Superior temporal gyrus (tissue), 1 donor: Measurements from ENCODE around the gene DBX2.
A peak's percentile ranks its signal among the peaks of the same experiment; 100 is the strongest.
"Not testable (repeated sequence)": the region's sequence is repeated elsewhere in the genome, so short reads cannot be mapped to it uniquely, and the experiment has no call there.

ENCODE experiments used
- DNase-seq: peaks from one replicate; pipeline ENCODE4 v3.0.0-alpha.2; 2016; ENCODE audit errors: extremely low spot score

DBX2 gene

DNA sequence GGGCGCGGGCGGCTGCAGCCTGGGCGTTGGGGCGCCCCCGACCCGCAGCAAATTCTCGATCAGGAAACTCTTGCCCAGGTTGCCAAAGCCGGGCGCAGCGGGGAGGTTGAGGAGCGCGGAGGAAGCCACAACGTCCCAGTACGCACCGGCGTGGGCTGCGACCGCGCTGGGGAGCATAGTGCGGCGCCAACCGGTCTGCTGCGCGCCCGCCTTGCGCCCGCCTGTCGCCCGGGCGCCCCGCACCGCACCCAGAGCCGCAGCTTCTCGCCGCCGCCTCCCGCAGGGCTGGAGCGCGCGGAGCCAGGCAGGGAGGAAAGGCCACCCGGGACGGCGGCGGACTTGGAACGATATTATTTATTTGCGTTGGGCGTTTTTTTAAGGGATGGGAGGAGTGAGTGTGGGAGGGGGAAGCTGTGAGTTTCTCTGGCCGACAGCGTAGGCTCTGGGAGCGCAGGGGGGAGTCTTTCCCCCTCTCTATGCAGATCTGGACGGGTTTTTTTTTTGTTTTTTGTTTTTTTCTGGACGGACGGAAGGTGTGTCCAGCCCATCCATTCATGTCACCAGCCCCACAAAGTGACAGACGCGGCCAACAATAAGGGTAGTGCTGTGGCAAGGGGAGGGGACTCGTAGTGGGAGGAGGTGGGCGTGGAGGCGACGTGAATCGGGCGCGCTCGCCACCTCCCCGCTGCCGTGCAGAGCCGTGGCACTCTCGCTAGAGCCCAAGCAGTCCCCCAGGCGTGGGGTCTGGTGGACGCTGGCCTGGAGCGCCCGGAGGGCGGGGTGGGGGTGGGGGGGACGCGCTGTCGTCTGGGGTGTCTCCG, at the start of gene DBX2:
DBX2 (minus strand) TSS at position 349 of the 821 bp plus-strand sequence; CDS start at position 177, 172 bp downstream.
- DNase-seq = no peak

DNA sequence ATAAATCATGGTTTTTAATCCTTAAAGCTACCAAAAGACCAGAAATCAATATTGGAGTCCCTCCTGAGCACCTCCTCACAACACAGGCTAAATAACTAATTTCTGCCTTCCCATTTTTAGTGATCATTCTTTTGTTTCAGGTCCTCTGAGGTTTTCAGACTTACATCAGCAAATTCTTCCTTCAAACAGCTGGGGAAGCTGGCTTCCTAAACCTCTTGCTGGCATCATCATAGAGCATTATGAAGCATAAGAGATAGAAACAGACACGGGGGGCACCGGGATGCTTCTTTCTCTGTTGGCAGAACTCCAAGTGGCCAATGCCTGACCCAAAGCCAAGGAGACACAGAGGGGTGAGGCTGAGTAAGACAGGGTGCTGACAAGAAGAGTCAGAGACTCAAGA, 47.9 kb upstream of the DBX2 start:
- DNase-seq = no peak

DNA sequence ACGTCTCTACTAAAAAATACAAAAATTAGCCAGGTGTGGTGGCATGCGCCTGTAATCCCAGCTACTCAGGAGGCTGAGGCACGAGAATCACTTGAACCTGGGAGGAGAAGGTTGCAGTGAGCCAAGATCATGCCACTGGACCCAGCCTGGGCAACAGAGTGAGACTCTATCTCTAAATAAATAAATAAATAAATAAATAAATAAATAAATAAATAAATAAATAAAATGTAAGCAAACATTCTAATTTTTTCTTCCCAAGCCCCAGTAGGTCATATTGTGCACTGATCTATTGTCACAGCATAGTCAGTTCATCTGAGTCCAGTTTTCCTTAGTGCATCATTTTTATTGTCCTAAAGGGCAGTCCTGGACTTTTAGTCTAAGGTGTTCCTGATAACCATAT, 44.5 kb upstream of the DBX2 start:
- not testable (repeated sequence) for DNase-seq

DNA sequence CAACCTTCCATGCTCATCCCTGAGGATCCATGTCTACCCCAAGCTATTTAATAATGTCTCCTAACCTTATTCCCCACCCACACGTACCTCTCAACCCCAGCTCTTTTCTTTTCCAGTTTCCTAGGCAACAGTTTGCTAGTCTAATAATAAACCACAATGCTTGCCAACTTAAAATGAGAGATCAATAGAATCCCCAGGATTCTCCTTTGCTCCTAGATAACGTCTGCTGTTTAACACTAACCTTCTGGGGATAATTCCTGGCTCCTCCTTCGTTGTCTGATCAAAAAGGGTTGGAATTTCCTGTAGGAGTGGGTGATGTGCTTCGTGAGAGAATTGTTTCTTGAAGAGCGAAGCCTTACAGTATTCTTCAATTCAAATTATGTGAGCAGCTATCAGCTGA, 42.2 kb upstream of the DBX2 start:
- DNase-seq = no peak

DNA sequence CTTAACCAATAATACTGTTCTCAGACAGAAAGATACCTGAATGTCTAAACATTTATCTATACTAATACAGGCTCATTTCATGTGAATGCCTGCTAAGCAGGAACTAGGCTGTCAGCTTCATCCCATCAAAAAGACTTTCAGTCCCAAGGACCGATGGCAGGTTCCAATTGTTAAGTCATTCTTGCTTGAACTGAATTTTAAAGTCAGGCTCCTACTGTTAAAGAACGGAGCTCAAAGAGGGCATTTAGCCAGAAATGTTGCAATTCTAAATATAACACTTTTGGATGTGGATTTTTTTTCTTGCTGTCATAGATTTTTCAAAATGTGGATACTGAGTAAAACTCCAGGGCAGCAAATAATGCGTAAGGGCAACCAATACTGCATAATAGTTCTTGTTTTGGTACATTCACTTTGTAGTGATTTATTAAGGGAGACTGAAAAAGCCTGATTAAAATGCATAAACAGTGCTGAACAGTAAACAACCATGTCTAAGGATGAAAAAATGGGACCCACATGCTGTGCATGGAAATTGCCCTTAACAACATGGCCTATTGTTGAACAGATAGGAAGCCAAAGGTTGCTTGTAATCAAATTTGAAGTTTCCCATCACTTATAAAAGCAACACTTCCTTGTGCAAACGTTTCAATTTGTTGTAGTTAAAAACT, 38.6 kb upstream of the DBX2 start:
- no peak for DNase-seq

DNA sequence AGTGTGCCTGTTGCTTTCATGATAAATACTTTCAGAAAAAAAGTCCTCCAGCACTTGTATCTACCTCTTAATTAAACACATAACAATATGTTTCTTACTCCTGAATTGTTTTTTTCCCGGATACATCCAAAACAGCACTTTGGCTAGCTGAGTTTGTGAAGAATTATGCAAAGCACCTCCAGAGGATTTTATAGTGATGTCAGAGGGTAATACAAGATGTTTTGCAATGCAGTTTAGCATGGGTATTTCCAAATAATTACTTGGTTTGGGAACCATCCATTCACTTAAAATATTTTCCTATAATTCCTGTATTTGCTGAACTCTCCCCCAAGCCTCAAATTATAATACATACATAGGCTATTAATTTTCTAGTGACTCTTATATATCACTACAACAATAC, 37.7 kb upstream of the DBX2 start:
- DNase-seq = no peak

DNA sequence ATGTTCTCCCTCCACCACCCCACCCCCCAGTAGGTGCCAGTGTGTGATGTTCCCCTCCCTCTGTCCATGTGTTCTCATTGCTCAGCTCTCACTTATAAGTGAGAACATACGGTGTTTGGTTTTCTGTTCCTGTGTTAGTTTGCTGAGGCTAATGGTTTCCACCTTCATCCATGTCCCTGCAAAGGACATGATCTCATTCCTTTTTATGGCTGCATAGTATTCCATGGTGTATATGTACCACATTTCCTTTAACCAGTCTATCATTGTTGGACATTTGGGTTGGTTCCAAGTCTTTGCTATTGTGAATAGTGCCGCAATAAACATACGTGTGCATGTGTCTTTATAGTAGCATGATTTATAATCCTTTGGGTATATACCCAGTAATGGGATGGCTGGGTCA, 33.3 kb upstream of the DBX2 start:
- not testable (repeated sequence) for DNase-seq

DNA sequence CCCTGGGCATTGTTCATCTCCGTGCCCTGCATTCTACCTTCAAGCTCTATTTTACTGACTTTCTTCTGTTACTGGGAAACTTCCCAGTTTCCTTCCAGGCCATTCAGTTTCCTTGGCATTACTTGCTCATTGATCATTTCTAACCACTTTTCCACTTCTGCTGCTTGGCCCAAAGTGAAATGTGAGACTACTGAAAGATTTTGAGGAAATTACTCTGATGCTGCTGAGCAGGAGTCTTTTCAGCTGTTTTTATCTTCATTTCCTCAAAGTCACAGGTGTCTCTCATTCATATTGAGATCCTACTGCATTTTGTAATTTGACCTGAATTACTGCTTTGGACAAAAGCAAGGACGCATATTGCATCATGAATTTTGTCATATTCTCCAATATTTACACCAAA, 26.4 kb upstream of the DBX2 start:
- no peak for DNase-seq

DNA sequence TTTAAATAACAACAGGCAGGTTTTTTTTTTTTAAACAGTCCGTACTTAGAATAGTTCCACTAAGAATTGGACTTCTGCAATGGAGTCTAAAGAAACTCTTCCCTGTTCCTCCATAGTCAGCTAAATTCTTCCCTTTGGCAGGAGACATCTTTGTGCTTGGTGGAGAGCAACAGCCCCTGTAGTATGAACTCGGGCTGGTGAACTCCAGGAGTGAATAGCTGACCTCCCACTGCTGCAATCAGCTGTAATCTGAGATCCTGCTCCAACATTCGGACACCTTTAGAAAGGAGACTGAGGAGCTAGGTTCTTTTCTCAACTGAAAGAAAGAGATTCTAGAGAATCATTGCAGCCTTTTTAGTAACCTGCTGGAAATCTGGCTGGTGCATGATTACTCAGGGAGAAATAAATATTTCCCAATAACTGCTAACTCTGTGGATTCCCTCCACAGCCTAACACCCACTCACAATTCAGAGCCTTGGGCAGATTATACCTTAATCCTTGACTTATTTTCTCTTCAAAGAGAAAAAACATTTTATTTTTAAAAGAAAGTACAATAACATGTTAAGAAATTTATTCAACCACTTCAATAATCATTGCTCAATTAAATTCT, 25.6 kb upstream of the DBX2 start:
- no peak for DNase-seq

DNA sequence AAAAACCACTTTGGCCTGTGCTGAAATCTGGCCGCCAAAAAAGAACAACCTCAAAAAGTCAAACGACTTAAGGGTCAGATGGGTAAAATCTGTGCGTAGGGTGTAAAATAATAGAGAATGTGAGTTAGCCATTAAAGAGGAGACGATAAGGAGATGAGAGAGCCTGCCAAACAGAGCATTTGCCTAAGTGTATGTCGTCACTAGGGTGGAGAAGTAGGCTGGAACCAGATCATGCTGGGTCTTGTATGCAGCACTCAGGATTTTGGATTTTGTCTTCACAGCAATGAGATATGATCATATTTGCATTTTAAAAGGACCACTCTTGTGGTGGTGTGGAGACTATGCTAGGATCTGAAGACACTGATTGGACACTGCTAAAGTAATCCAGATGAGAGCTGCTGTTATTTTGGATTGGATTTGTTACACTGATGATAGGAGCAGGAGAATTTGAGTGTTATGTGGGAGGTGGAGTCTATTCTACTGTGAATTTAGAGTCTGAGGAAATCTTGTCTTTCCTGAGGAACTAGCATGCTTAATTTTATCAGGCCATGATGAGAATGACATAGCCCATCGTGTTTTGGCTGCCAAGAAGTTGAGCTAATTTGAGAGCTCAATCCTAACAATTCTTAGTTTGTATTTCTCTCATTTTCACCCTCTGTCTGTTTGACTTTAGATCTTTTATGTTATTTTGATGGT, 24.8 kb upstream of the DBX2 start:
- no peak for DNase-seq

DNA sequence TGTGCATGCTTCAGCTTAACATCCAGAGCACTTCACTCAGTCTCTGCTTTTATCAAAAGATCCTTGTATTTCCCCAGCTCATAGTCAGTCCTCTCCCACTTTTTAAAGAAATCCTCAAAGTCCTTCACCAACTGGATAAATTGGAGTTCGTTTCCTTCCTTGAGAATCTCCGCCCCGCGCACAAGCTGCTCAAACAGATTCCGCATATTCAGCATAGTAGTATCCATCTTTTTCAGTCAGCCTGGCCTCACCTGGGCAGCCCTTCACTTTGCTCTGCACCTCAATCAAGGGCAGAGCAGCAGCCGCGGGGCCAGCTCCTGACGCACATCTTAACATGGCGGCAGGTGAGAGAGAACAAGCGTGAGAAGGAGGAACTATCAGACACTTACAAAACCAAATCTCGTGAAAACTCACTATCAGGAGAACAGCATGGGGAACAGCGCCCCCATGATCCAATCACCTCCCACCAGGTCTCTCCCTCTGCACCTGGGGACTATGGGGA, 14.3 kb upstream of the DBX2 start:
- DNase-seq = no peak

DNA sequence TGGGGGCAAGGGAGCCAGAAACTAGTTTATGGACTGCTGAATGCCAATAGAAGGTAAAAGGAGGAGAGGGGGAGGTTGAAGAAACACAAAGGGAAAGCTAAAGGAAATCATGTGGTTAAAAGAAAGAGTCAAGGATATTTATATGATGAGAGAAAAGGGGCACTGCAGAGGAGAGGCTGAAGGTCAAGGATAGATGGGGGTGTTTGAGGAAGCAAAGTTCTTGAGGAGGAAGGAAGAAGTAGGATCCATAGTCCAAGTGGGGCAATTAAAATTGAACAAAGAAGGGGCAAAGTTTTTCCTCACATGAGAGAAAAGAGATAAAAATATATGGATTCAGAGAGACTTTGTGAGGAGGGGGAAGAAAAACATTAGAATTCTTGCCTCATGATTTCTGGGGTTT, 10.1 kb upstream of the DBX2 start:
- no peak for DNase-seq

DNA sequence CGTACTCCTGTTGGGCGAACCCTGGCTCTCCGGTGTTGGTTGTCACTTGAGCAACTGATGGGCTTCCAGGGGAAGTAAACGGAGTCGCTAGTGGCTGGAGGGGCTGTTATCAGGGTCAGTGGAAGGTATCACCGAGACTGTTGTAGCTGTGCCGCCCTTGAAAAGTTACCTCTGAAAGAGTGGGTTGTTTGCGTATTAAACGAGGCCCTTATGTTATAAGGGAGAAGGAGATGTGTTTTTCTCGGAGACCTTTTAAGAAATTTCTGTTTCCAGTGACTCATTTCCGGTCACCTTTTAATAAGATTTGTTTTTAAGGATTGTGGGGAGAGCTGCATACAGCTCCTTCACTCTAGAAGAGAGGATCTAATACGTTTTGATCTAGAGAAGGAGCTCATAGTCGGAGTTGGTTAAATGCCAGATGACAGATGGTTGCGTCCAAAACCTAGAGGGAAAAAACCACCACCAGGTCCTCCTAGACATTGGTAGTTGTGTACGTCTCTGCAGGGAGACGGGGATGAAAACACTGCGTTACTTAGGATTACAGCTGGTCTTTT, 750 bp upstream of the DBX2 start:
- no peak for DNase-seq

DNA sequence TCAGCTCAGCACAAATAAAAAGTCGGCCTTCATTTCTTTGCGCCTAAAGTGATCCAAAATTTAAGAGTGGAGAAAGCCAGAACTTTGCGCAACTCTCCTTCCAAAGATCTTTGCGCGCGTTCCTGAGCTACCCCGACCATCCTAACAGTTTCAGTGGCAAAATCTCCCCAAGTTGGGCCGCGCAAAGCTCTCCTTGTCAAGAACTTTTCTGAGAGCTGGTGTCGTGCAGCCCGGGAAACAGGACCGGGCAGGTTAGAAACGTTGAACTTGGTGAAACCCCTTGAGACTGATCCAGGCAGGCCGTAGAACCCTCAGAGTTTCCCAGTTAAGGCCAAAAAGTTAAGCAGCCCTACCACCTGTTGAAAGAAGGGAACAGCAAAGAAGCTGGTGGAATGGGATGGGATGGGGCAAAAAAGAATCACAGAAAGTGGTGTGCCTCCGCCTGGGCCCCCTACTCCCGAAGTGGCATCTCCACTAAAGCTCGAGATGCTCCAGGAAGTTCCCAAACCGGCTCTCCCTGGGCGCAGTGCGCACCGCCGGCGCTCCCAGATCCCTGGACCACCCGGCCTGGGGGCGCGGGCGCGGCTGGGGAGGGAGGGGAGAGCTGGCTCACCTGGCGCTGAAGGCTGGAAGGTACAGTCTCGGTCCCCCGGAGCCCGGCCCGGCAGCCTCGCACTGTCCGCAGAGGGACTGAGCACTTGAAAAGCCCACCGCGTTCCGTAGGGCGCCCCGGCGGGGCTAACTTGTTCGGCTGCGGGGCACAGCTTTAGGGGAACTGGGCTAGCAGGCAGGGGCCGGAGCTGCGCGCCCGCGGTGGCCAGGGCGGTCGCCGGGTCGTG, 768 bp downstream of the DBX2 start:
- DNase-seq = no peak

DNA sequence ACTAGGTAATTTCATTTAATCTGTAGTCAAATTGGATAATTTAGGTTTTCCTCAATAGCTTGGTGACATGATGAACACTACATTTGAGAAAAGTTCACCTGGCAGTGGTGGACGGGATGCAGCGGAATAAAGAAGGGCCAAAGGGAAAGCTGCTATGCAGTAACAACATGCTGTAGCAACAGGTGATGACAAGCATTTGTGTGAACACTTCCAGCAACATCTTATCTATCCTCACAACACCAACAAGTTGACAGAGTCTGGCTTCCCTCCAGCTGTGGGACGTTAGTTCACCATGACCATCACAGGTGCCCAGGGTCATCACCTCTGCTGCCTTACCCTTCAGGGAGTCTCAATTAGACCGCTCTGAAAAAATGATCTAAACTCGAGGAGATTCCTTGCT, 8.3 kb downstream of the DBX2 start:
- no peak for DNase-seq

DNA sequence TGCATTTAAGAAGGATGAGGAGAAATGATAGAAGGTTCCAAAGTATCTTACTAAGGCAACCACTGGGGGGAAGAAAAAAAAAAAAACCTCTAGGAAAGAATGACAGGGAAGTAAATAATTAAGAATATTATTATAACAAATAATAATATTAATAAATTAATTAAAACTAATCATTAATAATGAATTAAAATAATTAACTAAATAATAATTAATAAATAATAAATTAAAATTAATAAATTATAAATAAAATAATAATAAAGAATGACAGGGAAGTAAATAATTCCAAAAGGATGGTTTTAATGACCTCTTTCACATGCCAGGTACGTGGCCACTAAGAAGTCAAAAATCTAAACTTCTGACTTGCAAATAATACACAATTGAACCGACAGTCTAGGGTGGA, 9.9 kb downstream of the DBX2 start:
- no peak for DNase-seq

DNA sequence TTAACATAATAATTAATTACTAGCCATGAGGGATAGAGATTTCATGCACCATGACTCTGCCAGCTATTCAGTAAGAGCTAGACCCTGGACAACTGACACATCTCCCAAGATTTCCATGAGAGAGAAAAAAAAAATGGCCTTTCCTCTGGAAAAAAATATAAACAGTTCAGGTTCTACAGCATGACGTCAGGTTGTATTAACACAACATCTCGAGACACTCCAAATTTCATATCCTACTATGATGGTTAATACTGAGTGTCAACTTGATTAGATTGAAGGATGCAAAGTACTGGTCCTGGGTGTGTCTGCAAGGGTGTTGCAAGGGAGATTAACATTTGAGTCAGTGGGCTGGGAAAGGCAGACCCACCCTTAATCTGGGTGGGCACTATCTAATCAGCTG, 11.1 kb downstream of the DBX2 start:
- no peak for DNase-seq

DNA sequence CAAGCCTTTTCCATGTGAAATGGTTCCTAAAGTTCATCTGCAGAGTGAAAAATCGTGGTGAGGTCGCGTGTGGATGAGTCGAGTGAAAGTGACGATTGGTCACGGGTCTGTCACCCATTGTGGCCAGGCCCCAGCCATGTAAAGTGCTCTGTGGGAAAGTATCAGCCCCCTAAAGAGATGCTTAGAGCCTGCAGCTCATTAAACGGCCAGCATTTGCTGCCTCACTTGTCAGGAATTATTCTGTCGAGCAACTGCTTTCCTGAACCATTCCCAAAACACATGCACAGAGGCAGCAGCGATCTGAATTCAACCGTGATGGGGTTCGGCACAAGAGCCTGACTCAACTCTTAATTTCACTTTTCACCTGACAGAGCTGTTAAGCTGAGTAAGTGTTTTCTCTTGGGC, 16.0 kb downstream of the DBX2 start:
- DNase-seq = peak; percentile 39

DNA sequence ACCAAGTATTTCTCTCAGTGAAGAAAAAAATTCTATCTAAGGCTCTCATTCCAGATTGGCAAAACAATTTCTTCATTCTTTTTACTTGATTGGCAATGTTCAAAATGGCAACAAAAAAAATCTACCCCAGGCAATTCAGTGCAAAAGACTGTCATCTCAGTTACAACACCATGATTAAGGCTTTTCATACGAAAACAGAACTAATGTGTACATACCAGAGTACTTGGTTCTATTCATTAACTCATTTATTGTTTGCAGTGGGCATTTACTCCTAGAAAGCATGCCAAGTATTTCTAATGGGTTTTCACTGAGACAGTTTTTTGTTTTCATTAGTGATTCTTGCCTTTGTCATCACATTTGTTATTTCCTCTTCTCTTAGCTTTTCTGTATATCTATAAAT, 33.0 kb downstream of the DBX2 start:
- no peak for DNase-seq

DNA sequence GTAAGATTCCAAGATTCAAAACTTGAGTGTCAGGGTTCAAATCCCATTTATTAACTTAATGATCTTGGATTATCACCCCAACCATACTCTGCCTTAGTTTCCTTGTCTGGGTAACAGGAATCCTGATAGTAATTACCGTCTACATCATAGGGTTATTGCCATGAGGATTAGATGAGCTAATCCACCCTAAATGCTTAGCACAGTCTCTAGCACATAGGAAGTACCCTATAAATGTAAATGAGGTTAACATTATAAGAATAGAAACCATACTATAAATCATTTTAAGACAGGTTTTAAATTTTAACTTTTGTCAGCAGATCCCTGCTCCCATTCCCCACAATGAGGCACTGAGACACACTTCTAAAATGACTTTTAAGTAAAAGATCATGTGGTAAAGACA, 36.5 kb downstream of the DBX2 start:
- DNase-seq = no peak

DNA sequence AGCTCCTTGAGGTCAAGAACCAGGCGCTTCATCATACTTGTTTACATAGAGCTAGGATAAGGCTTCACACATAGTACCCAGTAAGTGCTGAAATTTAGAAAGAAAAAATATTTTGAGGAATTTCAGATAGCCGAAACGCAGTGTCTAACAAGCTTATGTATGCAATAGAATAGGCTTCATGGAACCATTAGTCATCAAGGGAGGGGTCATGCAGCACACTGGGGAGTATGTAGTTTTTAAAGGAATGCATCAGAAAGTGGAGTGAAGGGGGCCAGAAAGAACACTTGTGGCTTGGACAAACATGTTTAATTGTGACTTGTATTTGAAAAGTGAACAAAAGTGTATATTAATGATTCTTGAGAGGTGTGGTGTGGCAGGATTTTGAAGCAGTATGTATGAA, 38.1 kb downstream of the DBX2 start:
- DNase-seq = no peak
